HUES64 (cell line): ENCODE results near the gene HBD. TPM values are rescaled to one million over a fixed set of nuclear protein-coding genes. Genes with fewer than 3 reads are reported as not detected.

Experiments
- H3K27ac ChIP-seq: 2 replicates; pipeline ENCODE4 v1.7.0; 2013; ENCODE audit warnings: low read depth, low read length, inconsistent platforms
- H3K27me3 ChIP-seq: 2 replicates; pipeline ENCODE4 v1.6.1; 2013; ENCODE audit warnings: mild to moderate bottlenecking, low read length; ENCODE audit not compliant: insufficient read depth
- H3K36me3 ChIP-seq: 2 replicates; pipeline ENCODE4 v1.6.1; 2013; ENCODE audit warnings: mild to moderate bottlenecking, low read length; ENCODE audit not compliant: insufficient read depth
- H3K4me1 ChIP-seq: 2 replicates; pipeline ENCODE4 v1.6.1; 2013; ENCODE audit warnings: mild to moderate bottlenecking, low read length, moderate library complexity; ENCODE audit not compliant: insufficient read depth
- H3K4me3 ChIP-seq: 2 replicates; pipeline ENCODE4 v1.5.1; 2013; ENCODE audit warnings: mild to moderate bottlenecking, low read length, moderate library complexity
- H3K9ac ChIP-seq: 2 replicates; pipeline ENCODE4 v1.6.1; 2013; ENCODE audit warnings: mild to moderate bottlenecking, low read depth, low read length
- H3K9me3 ChIP-seq: 2 replicates; pipeline ENCODE4 v1.6.1; 2013; ENCODE audit warnings: low read depth, low read length; ENCODE audit not compliant: insufficient read depth
- WGBS: fragments of 150-250, 120-280 bp; methylation state at CpG from one replicate; pipeline ENCODE4 v1.1.7; 2013; ENCODE audit warnings: missing lambda C conversion rate; 5-methylcytosine and 5-hydroxymethylcytosine counted together
- polyA plus RNA-seq, 2 experiments: library from polyadenylated mRNA; stranded (reverse); fragments of 50-300 nt; gene quantifications; one replicate each; pipeline ENCODE4 v1.2.3, GENCODE V29; 2013

Gene HBD
- polyA plus RNA-seq (2013, experiment 1 of 2), result not detected
- polyA plus RNA-seq (2013, experiment 2 of 2), result not detected

DNA sequence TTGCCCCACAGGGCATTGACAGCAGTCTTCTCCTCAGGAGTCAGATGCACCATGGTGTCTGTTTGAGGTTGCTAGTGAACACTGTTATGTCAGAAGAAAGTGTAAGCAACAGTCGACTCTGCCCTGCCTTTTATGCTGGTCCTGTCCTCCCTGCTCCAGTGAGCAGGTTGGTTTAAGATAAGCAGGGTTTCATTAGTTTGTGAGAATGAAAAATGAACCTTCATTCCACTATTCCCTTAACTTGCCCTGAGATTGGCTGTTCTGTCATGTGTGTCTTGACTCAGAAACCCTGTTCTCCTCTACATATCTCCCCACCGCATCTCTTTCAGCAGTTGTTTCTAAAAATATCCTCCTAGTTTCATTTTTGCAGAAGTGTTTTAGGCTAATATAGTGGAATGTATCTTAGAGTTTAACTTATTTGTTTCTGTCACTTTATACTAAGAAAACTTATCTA, at the start of gene HBD:
Gene HBD, minus strand, starts transcription at position 103 of the 454 bp plus-strand sequence. Its CDS starts 50 bp downstream, at position 53.
- Histone ChIP-seq H3K27ac (no peak within 1 kb of the TSS), H3K9ac (no peak within 1 kb of the TSS), H3K4me3 (no peak within 1 kb of the TSS), H3K36me3 (no peaks in the 10 kb centered on the region), H3K27me3 (no peaks in the 10 kb centered on the region), H3K9me3 (no peaks in the 10 kb centered on the region), H3K4me1 (no peaks in the 10 kb centered on the region)
- 91% methylated on average over 1 of the region's 2 CpGs for WGBS

DNA sequence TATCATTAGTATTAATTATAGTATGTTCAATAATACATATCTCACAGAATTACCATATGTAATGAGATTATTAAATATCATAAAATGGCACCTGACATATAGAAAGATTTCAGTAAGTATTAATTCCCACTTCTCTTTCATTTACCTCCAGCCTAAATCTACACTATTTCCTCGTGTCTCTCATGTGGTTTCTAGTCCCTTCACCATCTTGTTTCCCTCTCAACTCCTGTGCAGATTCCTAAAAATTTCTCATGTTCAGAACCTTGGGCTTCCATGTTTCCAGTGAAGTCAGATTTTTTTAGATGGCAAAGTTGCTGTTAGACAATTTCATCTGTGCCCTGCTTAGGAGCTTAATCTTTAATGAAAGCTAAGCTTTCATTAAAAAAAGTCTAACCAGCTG, 49.6 kb upstream of the HBD start:
- Histone ChIP-seq H3K4me3 (no peak overlapping the region), H3K27ac (no peak overlapping the region), H3K27me3 (no peaks in the 10 kb centered on the region), H3K9ac (no peak overlapping the region), H3K4me1 (0 out of 2 replicates have a peak, but pooled peaks cover 4% of the 10 kb centered on the region), H3K36me3 (no peaks in the 10 kb centered on the region), H3K9me3 (no peaks in the 10 kb centered on the region)
- WGBS, result 92% methylated on average over 1 of the region's 1 CpG

DNA sequence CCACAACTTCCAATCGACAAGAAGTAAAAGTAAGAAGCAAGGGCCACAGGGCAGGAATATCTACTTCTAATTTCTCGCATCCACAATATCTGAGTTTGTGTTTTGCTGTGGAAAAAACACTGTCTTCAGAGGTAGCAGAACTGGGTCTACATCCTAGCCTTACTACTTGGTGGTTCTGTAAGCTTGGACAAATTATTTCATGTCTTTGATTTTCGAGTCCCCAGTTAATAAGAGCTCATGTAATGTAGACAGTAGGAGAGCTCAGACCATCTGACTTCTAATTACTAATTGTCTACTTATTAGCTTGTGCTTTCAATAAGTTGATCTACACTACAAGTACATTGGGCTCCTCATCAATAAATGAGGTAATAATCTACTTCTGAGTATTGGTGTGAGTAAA, 48.8 kb upstream of the HBD start:
- Histone ChIP-seq H3K27ac (no peak overlapping the region), H3K27me3 (no peaks in the 10 kb centered on the region), H3K9me3 (no peaks in the 10 kb centered on the region), H3K36me3 (no peaks in the 10 kb centered on the region), H3K4me1 (0 out of 2 replicates have a peak, but pooled peaks cover 4% of the 10 kb centered on the region), H3K4me3 (no peak overlapping the region), H3K9ac (no peak overlapping the region)
- 91% methylated on average over 3 of the region's 3 CpGs for WGBS

DNA sequence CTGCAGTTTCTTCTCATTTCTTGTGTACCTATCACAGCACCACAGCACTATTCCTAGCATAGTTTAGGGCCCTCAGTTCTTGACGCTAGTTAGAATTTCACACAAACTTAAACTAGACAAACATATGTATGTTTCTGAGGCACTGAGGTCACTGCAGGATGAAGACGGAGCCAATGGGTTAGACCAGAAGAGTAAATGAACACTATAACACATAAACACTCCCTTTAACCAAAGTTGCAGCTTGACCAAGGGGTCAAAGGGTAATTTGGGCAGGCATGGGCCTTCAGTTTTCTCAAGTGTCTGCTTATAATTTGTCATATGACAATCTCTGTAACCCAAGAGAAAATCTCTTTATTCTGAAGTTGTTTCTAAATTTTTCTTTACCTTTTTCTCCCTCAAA, 48.3 kb upstream of the HBD start:
- 92% methylated on average over 2 of the region's 2 CpGs for WGBS

DNA sequence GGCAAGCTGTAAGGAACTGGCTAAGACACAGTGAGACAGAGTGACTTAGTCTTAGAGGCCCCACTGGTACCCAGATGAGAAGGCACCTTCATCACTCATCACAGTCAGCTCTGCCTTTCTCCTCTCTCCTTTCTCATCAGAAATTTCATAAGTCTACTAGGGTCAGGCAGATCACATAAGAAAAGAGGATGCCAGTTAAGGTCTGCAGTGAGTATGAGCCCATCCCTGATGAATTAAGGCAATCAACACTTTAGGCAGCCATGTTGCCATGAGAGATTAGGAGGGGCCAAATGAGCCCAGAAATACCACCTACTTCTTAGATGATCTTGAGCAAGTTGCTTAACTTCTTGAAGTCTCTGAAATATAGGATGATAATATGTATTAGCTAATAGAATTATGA, 47.3 kb upstream of the HBD start:
- no peaks in the 10 kb centered on the region for H3K27me3 ChIP-seq
- 0 out of 2 replicates have a peak, but pooled peaks cover 4% of the 10 kb centered on the region for H3K4me1 ChIP-seq
- no peaks in the 10 kb centered on the region for H3K36me3 ChIP-seq
- H3K9me3 ChIP-seq, result no peaks in the 10 kb centered on the region
- H3K27ac ChIP-seq, result no peak overlapping the region
- no peak overlapping the region for H3K4me3 ChIP-seq
- no peak overlapping the region for H3K9ac ChIP-seq

More for the DNA sequence above, 48.3 kb upstream of the HBD start:
- Histone ChIP-seq H3K27me3 (no peaks in the 10 kb centered on the region), H3K36me3 (no peaks in the 10 kb centered on the region), H3K9me3 (no peaks in the 10 kb centered on the region), H3K4me3 (no peak overlapping the region), H3K9ac (no peak overlapping the region), H3K27ac (no peak overlapping the region), H3K4me1 (0 out of 2 replicates have a peak, but pooled peaks cover 4% of the 10 kb centered on the region)

DNA sequence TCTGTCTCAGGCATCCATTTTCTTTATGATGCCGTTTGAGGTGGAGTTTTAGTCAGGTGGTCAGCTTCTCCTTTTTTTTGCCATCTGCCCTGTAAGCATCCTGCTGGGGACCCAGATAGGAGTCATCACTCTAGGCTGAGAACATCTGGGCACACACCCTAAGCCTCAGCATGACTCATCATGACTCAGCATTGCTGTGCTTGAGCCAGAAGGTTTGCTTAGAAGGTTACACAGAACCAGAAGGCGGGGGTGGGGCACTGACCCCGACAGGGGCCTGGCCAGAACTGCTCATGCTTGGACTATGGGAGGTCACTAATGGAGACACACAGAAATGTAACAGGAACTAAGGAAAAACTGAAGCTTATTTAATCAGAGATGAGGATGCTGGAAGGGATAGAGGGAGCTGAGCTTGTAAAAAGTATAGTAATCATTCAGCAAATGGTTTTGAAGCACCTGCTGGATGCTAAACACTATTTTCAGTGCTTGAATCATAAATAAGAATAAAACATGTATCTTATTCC, 46.4 kb upstream of the HBD start:
- H3K9ac ChIP-seq, result no peak overlapping the region
- H3K4me3 ChIP-seq, result no peak overlapping the region
- H3K36me3 ChIP-seq, result no peaks in the 10 kb centered on the region
- no peaks in the 10 kb centered on the region for H3K9me3 ChIP-seq
- no peak overlapping the region for H3K27ac ChIP-seq
- 0 out of 2 replicates have a peak, but pooled peaks cover 4% of the 10 kb centered on the region for H3K4me1 ChIP-seq
- H3K27me3 ChIP-seq, result no peaks in the 10 kb centered on the region
- 64% methylated on average over 2 of the region's 3 CpGs for WGBS

DNA sequence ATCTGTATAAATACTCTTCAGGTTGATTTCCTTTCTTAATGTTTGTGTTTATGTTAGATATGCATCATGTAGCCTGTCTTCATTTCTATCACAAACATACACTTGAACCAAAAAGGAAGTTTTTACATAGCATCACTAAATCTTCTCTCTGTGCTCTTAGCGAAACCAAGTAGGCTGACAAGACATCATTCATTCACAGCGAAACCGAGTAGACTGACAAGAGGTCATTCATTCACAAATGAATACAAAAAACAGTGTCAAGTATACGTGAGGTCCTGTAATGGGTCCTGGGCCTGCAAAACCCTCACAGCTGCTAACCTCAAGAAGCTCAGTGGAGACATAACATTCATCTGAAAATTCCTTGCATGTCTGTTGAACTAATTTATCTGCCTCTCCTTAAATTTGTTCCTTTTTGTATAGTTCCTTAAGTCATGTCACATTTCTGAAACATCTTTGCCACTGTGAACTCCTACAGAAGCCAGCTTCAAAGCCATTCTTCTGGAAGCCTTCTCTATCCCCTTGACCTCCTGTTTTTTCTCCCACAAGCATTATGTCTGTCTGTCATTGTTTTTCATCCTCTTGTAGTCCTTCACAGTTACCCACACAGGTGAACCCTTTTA, 45.3 kb upstream of the HBD start:
- no peak overlapping the region for H3K4me3 ChIP-seq
- WGBS, result 87% methylated on average over 4 of the region's 4 CpGs
- H3K27ac ChIP-seq, result no peak overlapping the region
- no peaks in the 10 kb centered on the region for H3K27me3 ChIP-seq
- 0 out of 2 replicates have a peak, but pooled peaks cover 4% of the 10 kb centered on the region for H3K4me1 ChIP-seq
- H3K9ac ChIP-seq, result no peak overlapping the region
- H3K36me3 ChIP-seq, result no peaks in the 10 kb centered on the region
- H3K9me3 ChIP-seq, result no peaks in the 10 kb centered on the region

DNA sequence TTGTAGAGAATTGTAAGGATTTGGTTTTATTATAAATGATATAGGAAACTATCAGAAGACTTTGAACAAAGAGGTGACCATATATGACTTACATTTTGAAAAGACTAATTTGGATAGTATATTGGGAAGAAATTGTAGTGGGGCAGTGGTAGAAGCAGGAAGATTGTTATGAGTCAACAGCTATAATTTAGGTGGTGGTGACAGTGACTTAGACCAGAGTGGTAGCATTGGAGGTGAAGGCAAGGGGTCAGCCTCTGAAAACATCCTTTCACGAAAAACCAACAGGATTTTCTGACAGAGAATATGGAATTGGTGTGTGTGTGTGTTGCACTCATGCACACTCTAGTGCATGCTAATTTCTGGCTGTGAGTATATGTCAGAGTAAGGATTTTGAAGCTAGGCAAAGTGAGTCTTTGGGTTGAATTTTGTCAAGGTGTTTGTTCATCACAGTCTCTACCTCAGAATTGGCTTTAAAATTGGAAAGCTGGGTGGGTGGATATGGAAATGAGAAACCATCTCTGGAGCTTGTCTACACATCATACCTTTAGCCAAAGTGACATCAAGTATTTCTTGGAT, 43.6 kb upstream of the HBD start:
- Histone ChIP-seq H3K36me3 (no peaks in the 10 kb centered on the region), H3K4me1 (0 out of 2 replicates have a peak, but pooled peaks cover 4% of the 10 kb centered on the region), H3K4me3 (no peak overlapping the region), H3K27ac (no peak overlapping the region), H3K27me3 (no peaks in the 10 kb centered on the region), H3K9me3 (no peaks in the 10 kb centered on the region), H3K9ac (no peak overlapping the region)
- whole genome bisulfite sequencing, result 96% methylated on average over 1 of the region's 1 CpG

DNA sequence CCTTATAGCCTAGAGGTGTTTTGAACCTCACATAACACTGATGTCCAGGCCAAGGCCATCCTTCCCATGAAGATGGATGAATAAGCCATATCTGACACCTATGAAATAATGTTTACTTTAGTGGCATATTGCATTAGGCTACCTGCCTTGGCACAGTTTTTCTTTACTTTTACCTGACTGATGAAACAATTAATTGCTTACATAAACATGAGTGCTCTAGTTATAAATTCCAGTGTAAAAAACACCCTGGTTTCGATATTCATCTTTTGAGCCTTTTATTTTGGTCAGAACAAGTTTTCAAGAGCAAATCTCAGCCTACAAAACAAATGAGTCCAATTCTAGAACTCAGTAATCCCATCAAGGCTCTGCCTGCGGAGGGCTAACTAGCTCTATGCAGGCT, 42.4 kb upstream of the HBD start:
- WGBS, result 91% methylated on average over 2 of the region's 2 CpGs
- Histone ChIP-seq H3K27ac (no peak overlapping the region), H3K27me3 (no peaks in the 10 kb centered on the region), H3K9me3 (no peaks in the 10 kb centered on the region), H3K4me3 (no peak overlapping the region), H3K9ac (no peak overlapping the region), H3K36me3 (no peaks in the 10 kb centered on the region), H3K4me1 (0 out of 2 replicates have a peak, but pooled peaks cover 4% of the 10 kb centered on the region)

DNA sequence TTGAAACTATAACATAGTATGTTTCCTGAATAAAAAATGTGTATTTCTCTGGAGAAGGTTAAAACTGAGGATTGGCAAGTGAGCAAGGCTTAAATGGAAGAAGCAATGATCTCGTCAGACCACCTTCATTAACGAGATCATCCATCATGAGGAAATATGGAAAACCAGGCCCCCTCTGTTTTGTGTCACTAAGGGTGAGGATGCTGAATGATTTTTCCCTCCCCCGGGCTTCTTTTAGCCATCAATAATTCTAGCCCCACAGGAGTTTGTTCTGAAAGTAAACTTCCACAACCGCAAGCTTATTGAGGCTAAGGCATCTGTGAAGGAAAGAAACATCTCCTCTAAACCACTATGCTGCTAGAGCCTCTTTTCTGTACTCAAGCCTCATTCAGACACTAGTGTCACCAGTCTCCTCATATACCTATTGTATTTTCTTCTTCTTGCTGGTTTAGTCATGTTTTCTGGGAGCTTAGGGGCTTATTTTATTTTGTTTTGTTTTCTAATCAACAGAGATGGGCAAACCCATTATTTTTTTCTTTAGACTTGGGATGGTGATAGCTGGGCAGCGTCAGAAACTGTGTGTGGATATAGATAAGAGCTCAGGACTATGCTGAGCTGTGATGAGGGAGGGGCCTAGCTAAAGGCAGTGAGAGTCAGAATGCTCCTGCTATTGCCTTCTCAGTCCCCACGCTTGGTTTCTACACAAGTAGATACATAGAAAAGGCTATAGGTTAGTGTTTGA, 41.3 kb upstream of the HBD start:
- H3K4me1 ChIP-seq, result 0 out of 2 replicates have a peak, but pooled peaks cover under 1% of the 10 kb centered on the region

DNA sequence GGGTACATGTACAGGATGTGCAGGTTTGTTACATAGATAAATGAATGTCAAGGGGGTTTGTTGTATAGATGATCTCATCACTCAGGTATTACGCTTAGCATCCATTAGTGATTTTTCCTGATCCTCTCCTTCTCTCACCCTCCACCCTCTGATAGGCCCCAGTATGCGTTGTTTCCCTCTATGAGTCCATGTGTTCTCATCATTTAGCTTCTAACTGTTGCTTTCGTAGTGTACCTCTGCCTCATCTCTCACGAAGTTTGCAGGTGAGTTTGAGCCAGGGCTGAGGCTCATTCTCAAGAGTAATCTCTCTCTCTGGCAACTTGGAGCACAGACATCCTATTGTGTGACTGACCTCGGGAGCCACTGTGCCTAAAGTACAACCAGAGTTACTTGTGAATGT, 40.1 kb upstream of the HBD start:
- H3K27me3 ChIP-seq, result no peaks in the 10 kb centered on the region
- no peaks in the 10 kb centered on the region for H3K4me1 ChIP-seq
- no peak overlapping the region for H3K27ac ChIP-seq
- no peaks in the 10 kb centered on the region for H3K9me3 ChIP-seq
- 82% methylated on average over 5 of the region's 5 CpGs for WGBS
- no peak overlapping the region for H3K9ac ChIP-seq
- H3K4me3 ChIP-seq, result no peak overlapping the region
- no peaks in the 10 kb centered on the region for H3K36me3 ChIP-seq

More for the DNA sequence above, 41.3 kb upstream of the HBD start:
- no peaks in the 10 kb centered on the region for H3K9me3 ChIP-seq
- 94% methylated on average over 6 of the region's 6 CpGs for WGBS
- no peak overlapping the region for H3K4me3 ChIP-seq
- H3K27ac ChIP-seq, result no peak overlapping the region
- no peak overlapping the region for H3K9ac ChIP-seq
- H3K36me3 ChIP-seq, result no peaks in the 10 kb centered on the region
- H3K27me3 ChIP-seq, result no peaks in the 10 kb centered on the region
